Measurements from ENCODE around the gene DIS3L2.

DNA sequence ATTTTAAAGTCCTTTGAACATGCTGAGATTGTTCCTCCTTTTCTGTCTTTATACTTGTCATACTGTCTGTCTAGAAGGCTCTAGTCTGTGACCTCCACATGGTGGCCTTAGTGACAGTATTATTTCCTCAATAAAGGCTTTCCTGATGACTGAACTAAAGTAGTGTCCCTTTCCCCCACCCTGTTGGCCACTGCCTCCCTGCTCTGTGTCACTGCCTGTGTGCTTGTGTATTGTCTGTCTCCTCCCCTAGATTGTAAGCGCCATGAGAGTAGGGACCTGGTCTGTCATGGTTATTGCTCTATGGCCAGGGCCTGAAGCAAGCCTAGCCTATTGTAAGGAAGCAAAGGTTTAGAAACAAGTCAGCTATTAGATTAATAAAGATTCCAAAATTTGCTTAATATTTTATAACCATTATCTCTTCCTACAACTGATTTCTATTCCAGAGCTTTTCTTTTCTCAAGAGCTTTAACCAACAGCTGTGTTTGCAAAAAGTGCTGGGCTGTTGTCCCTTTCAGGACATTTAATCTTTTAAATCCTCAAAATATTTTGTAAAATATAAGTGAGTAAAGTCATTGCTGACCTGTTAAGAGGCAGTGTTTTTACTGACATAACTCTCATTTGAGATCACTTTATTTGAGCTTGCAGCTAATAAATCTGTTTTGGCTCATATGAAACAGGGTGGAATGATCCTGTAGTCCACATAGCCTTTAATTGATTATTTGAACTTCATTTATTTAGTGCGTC, 35.5 kb downstream of the DIS3L2 start:
- no peak for TF ChIP-seq POLR2A (IDR thresholded peaks at IDR 0.05; ENCODE audit: low read depth)
- TF ChIP-seq, protein P1, sequence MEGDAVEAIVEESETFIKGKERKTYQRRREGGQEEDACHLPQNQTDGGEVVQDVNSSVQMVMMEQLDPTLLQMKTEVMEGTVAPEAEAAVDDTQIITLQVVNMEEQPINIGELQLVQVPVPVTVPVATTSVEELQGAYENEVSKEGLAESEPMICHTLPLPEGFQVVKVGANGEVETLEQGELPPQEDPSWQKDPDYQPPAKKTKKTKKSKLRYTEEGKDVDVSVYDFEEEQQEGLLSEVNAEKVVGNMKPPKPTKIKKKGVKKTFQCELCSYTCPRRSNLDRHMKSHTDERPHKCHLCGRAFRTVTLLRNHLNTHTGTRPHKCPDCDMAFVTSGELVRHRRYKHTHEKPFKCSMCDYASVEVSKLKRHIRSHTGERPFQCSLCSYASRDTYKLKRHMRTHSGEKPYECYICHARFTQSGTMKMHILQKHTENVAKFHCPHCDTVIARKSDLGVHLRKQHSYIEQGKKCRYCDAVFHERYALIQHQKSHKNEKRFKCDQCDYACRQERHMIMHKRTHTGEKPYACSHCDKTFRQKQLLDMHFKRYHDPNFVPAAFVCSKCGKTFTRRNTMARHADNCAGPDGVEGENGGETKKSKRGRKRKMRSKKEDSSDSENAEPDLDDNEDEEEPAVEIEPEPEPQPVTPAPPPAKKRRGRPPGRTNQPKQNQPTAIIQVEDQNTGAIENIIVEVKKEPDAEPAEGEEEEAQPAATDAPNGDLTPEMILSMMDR (IDR thresholded peaks at IDR 0.05) = no peak

Data from esophagus muscularis mucosa (tissue), 3 donors.